ENCODE measurements around the gene KCNAB1. TPM values are rescaled to one million over a fixed set of nuclear protein-coding genes. Genes with fewer than 3 reads are reported as not detected.

KCNAB1 gene
- total RNA-seq, 1 experiment from 2014 or later = not detected

GRCh38 chr3:156158656-156159295, 38.4 kb downstream of the KCNAB1 start:
- H3K27ac ChIP-seq (ENCODE audit: low read depth, low read length, poor library complexity, severe bottlenecking) = no peak overlapping the region
- no peaks in the 10 kb centered on the region for H3K36me3 ChIP-seq (ENCODE audit: insufficient read depth, low read length, poor library complexity, severe bottlenecking)
- no peaks in the 10 kb centered on the region for H3K27me3 ChIP-seq (replicated peaks; ENCODE audit: insufficient read depth, low read depth, low read length, poor library complexity)
- POLR2A ChIA-PET (ENCODE audit: low non-redundant PET) = interaction anchor here (0.7 kb wide), 1 partner anchor 458 kb away, joined by 3 read pairs; no protein-coding TSS in a partner anchor
- no peaks in the 10 kb centered on the region for H3K4me1 ChIP-seq (ENCODE audit: insufficient read depth, low read length, poor library complexity, severe bottlenecking)
- CTCF ChIA-PET = no interaction called here
- no TSS peak for BruUV-seq (replicated peaks)
- no peak for TF ChIP-seq CTCF (conservative IDR thresholded peaks at IDR 0.05; ENCODE audit: low read depth, low read length)
- TF ChIP-seq EZH2 (IDR thresholded peaks at IDR 0.05; ENCODE audit: borderline replicate concordance, low read depth, low read length, poor library complexity, severe bottlenecking) = no peak
- H3K9me3 ChIP-seq (ENCODE audit: low read depth, low read length, poor library complexity, severe bottlenecking) = no peaks in the 10 kb centered on the region
- intact Hi-C loops (cut with micrococcal nuclease; ENCODE audit: unreplicated experiment) = no loop called here
- no peak for DNase-seq (ENCODE audit: low spot score)
- no peak overlapping the region for H3K4me3 ChIP-seq (ENCODE audit: low read depth, low read length, poor library complexity, severe bottlenecking)

GRCh38 chr3:156160647-156161046, 40.3 kb downstream of the KCNAB1 start:
- CTCF ChIA-PET = no interaction called here
- H3K27me3 ChIP-seq (replicated peaks; ENCODE audit: insufficient read depth, low read depth, low read length, poor library complexity) = no peaks in the 10 kb centered on the region
- BruUV-seq (replicated peaks) = no TSS peak
- H3K9me3 ChIP-seq (ENCODE audit: low read depth, low read length, poor library complexity, severe bottlenecking) = no peaks in the 10 kb centered on the region
- DNase-seq (ENCODE audit: low spot score) = no peak
- no peaks in the 10 kb centered on the region for H3K36me3 ChIP-seq (ENCODE audit: insufficient read depth, low read length, poor library complexity, severe bottlenecking)
- intact Hi-C loops (cut with micrococcal nuclease; ENCODE audit: unreplicated experiment) = no loop called here
- POLR2A ChIA-PET (ENCODE audit: low non-redundant PET) = interaction anchor here (0.6 kb wide), 1 partner anchor 71 kb away, joined by 5 read pairs; no protein-coding TSS in a partner anchor
- H3K27ac ChIP-seq (ENCODE audit: low read depth, low read length, poor library complexity, severe bottlenecking) = no peak overlapping the region
- TF ChIP-seq CTCF (conservative IDR thresholded peaks at IDR 0.05; ENCODE audit: low read depth, low read length) (no peak), EZH2 (IDR thresholded peaks at IDR 0.05; ENCODE audit: borderline replicate concordance, low read depth, low read length, poor library complexity, severe bottlenecking) (no peak)
- H3K4me3 ChIP-seq (ENCODE audit: low read depth, low read length, poor library complexity, severe bottlenecking) = no peak overlapping the region
- H3K4me1 ChIP-seq (ENCODE audit: insufficient read depth, low read length, poor library complexity, severe bottlenecking) = no peaks in the 10 kb centered on the region

GRCh38 chr3:156161172-156161571, 40.8 kb downstream of the KCNAB1 start:
- no peak for DNase-seq (ENCODE audit: low spot score)
- H3K4me1 ChIP-seq (ENCODE audit: insufficient read depth, low read length, poor library complexity, severe bottlenecking) = no peaks in the 10 kb centered on the region
- no peak overlapping the region for H3K27ac ChIP-seq (ENCODE audit: low read depth, low read length, poor library complexity, severe bottlenecking)
- ChIA-PET CTCF (no interaction called here), POLR2A (ENCODE audit: low non-redundant PET) (no interaction called here)
- no peaks in the 10 kb centered on the region for H3K36me3 ChIP-seq (ENCODE audit: insufficient read depth, low read length, poor library complexity, severe bottlenecking)
- H3K9me3 ChIP-seq (ENCODE audit: low read depth, low read length, poor library complexity, severe bottlenecking) = no peaks in the 10 kb centered on the region
- H3K4me3 ChIP-seq (ENCODE audit: low read depth, low read length, poor library complexity, severe bottlenecking) = no peak overlapping the region
- intact Hi-C loops (cut with micrococcal nuclease; ENCODE audit: unreplicated experiment) = no loop called here
- TF ChIP-seq EZH2 (IDR thresholded peaks at IDR 0.05; ENCODE audit: borderline replicate concordance, low read depth, low read length, poor library complexity, severe bottlenecking) = no peak
- no peak for TF ChIP-seq CTCF (conservative IDR thresholded peaks at IDR 0.05; ENCODE audit: low read depth, low read length)
- BruUV-seq (replicated peaks) = no TSS peak
- H3K27me3 ChIP-seq (replicated peaks; ENCODE audit: insufficient read depth, low read depth, low read length, poor library complexity) = no peaks in the 10 kb centered on the region
